Esophagus squamous epithelium (tissue), 5 donors: Measurements from ENCODE around the gene TTC4. TPM values are rescaled to one million over a fixed set of nuclear protein-coding genes. Genes with fewer than 3 reads are reported as not detected.

Experiments used
- DNase-seq: peaks from one replicate; lab custom pipeline; 2025; lab: John Stamatoyannopoulos, UW
- H3K27ac ChIP-seq, 4 donors: fragments of 200-600 bp; sonication (generic); one replicate each; pipeline ENCODE4 v1.5.1; 2016 to 2019; ENCODE audit warnings: mild to moderate bottlenecking in 1 of 4
- H3K27me3 ChIP-seq, 4 donors: fragments of 200-600 bp; sonication (generic); 1 replicate in 3 of 4; 2 replicates in 1 of 4; pipeline versions ENCODE4 v1.5.1 to v1.6.0; 2017 to 2021; ENCODE audit warnings: antibody characterized with exemption in 1 of 4
- H3K36me3 ChIP-seq, 3 donors: fragments of 200-600 bp; sonication (generic); one replicate each; pipeline ENCODE4 v1.5.1; 2016 to 2019
- H3K4me1 ChIP-seq, 3 donors: fragments of 200-600 bp; sonication (generic); one replicate each; pipeline ENCODE4 v1.5.1; 2017 to 2019
- H3K4me3 ChIP-seq, 4 donors: fragments of 200-600 bp; sonication (generic); 1 replicate in 3 of 4; 2 replicates in 1 of 4; pipeline ENCODE4 v1.5.1; 2016 to 2019; ENCODE audit warnings: mild to moderate bottlenecking in 2 of 4, moderate library complexity in 1 of 4
- H3K9me3 ChIP-seq, 3 donors: fragments of 200-600 bp; sonication (generic); one replicate each; pipeline ENCODE4 v1.5.1; 2016 to 2019
- CTCF ChIP-seq, 6 experiments: fragments of 450-650 bp in 4 of 6; fragments of 200-600 bp in 2 of 6; sonication (generic) in 2 of 6; IDR thresholded peaks; one replicate each; pipeline ENCODE4 v1.5.1; 2016 to 2019; ENCODE audit warnings: antibody characterized with exemption in 6 of 6, mild to moderate bottlenecking in 4 of 6, moderate library complexity in 4 of 6
- POLR2A ChIP-seq, 4 donors: fragments of 450-650 bp; IDR thresholded peaks; one replicate each; pipeline ENCODE4 v1.6.1; 2017; ENCODE audit warnings: antibody characterized with exemption in 4 of 4, mild to moderate bottlenecking in 4 of 4, moderate library complexity in 3 of 4
- WGBS, 2 donors: methylation state at CpG; one replicate each; pipeline ENCODE4 v1.1.5; 2018; 5-methylcytosine and 5-hydroxymethylcytosine counted together
- intact Hi-C: fragments of 100-400 bp; cut with DNase I; formaldehyde crosslinking; loops from one replicate; pipeline ENCODE4 v1.15.0; 2022
- total RNA-seq, 4 donors: library from RNA; depleted of rRNA; stranded (reverse); fragments of >200 nt; gene quantifications; one replicate each; pipeline ENCODE4 v1.1.0, GENCODE V29; 2016
- donor health status: DM: yes; HTN: yes; CAD: no.

TTC4 gene, protein sequence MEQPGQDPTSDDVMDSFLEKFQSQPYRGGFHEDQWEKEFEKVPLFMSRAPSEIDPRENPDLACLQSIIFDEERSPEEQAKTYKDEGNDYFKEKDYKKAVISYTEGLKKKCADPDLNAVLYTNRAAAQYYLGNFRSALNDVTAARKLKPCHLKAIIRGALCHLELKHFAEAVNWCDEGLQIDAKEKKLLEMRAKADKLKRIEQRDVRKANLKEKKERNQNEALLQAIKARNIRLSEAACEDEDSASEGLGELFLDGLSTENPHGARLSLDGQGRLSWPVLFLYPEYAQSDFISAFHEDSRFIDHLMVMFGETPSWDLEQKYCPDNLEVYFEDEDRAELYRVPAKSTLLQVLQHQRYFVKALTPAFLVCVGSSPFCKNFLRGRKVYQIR
- 10 to 100 TPM; 18.0 to 25.2 (median 21.9) TPM for total RNA-seq

DNA sequence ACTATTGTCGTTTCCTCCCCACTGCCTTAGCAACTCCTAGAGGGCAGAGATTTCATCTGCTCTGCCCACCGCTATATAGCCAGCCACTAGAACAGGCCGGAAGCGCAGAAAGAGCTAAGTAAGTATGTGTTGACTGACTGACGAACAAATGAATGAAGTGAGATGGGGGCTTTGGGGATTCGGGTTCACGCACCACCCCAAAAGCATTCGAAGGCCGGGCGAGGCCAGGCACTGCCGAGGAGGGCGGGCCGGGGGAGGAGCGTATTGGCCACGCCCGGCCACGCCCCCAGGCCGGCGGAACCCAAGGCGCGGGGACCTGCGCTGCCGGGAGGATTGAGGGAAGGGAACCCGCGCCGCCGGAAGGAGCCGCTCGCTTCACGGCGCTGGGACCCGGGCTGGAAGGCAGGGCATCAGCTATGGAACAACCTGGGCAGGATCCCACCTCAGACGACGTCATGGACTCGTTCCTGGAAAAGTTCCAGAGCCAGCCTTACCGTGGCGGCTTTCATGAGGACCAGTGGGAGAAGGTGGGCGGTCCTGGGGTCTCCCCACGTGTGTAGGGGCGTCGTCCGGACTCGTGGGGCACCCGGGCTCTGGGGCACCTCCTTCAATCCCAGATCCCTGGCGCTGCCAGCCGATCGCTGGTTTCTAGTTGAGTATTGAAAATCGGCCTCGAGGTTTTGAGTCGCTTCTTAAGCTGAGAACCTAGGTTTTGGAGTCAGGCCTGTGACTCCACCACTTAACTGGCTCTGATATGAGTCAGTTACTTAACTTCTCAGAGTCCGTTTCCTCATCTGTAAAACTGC, at the start of gene TTC4:
TTC4 (plus strand) TSS at position 369 of the 806 bp plus-strand sequence; CDS start at position 417, 48 bp downstream.
- H3K4me1 ChIP-seq = peaks cover 5 to 25% (median 11%) of the 10 kb centered on the region in 3 donors
- WGBS, 2 donors = 0 to 1% methylated on average over 1 to 15 of the region's 51 CpGs
- no peak for DNase-seq
- peak within 1 kb of the TSS; percentile 68 to 89 (median 74) for H3K4me3 ChIP-seq
- peaks cover 0 to 35% (median 3%) of the 10 kb centered on the region in 3 donors for H3K36me3 ChIP-seq
- H3K9me3 ChIP-seq = no peaks in the 10 kb centered on the region
- intact Hi-C loops = no loop called here
- H3K27me3 ChIP-seq = no peaks in the 10 kb centered on the region
- H3K27ac ChIP-seq = peak within 1 kb of the TSS; percentile 85 to 91 (median 86)
- TF ChIP-seq CTCF (IDR thresholded peaks at IDR 0.05) (peak in 2 of 6 experiments; percentile 15 to 41), POLR2A (IDR thresholded peaks at IDR 0.05) (peak in 3 of 4 donors; percentile 24 to 69 (median 24))

DNA sequence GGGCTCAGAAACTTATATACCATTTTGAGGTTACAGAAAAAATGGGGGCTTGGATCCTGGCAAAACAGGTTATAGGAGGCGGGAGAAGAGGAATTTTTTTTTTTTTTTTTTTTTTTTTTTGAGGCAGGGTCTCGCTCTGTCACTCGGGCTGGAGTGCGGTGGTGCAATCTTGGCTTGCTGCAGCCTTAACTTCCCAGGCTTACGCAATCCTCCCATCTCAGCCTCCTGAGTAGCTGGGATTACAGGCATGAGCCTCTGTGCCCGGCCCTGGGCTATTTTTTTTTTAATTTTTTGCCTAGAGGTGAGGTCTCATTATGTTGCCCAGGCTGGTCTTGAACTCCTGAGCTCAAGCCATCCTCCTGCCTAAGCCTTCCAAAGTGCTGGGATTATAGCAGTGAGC, 49.3 kb upstream of the TTC4 start:
- TF ChIP-seq CTCF (IDR thresholded peaks at IDR 0.05) = no peak
- no peak for TF ChIP-seq POLR2A (IDR thresholded peaks at IDR 0.05)
- intact Hi-C loops = no loop called here
- no peak for DNase-seq
- H3K9me3 ChIP-seq = no peaks in the 10 kb centered on the region
- H3K27me3 ChIP-seq = no peaks in the 10 kb centered on the region
- WGBS, 2 donors = 77 to 81% methylated on average over 6 of the region's 6 CpGs
- H3K4me1 ChIP-seq = no peaks in the 10 kb centered on the region
- no peak overlapping the region for H3K4me3 ChIP-seq
- H3K36me3 ChIP-seq = no peaks in the 10 kb centered on the region
- H3K27ac ChIP-seq = no peak overlapping the region

- no peaks in the 10 kb centered on the region for H3K27me3 ChIP-seq
- intact Hi-C loops = no loop called here
- 71 to 72% methylated on average over 2 of the region's 2 CpGs for WGBS, 2 donors
- H3K4me3 ChIP-seq = no peak overlapping the region
- DNase-seq = no peak
- no peaks in the 10 kb centered on the region for H3K36me3 ChIP-seq
- TF ChIP-seq POLR2A (IDR thresholded peaks at IDR 0.05) = no peak
- TF ChIP-seq CTCF (IDR thresholded peaks at IDR 0.05) = no peak
- H3K4me1 ChIP-seq = no peaks in the 10 kb centered on the region
- no peak overlapping the region for H3K27ac ChIP-seq
- no peaks in the 10 kb centered on the region for H3K9me3 ChIP-seq
Observed at GRCh38 chr1:54667797-54668196, 47.9 kb upstream of the TTC4 start.

- intact Hi-C loops = no loop called here
- no peak overlapping the region for H3K4me3 ChIP-seq
- no peak overlapping the region for H3K27ac ChIP-seq
- H3K36me3 ChIP-seq = peaks cover 0 to 2% (median 0%) of the 10 kb centered on the region in 3 donors
- H3K9me3 ChIP-seq = no peaks in the 10 kb centered on the region
- no peaks in the 10 kb centered on the region for H3K27me3 ChIP-seq
- no peaks in the 10 kb centered on the region for H3K4me1 ChIP-seq
- WGBS, 2 donors = 80 to 82% methylated on average over 1 of the region's 2 CpGs
- no peak for DNase-seq
- TF ChIP-seq CTCF (IDR thresholded peaks at IDR 0.05) (no peak), POLR2A (IDR thresholded peaks at IDR 0.05) (no peak)
Observed at GRCh38 chr1:54668567-54668966, 47.1 kb upstream of the TTC4 start.
